B cell (primary cell): ENCODE data around the gene TASOR.

Source experiments
- CTCF ChIP-seq: fragments of 200-600 bp; IDR thresholded peaks from one replicate; pipeline ENCODE4 v1.8.0; 2022; ENCODE audit warnings: antibody characterized with exemption, mild to moderate bottlenecking
- EZH2 ChIP-seq: IDR thresholded peaks from 2 replicates; pipeline ENCODE4 v1.6.1; 2012; ENCODE audit warnings: borderline replicate concordance, low read depth, mild to moderate bottlenecking, moderate library complexity, low read length; ENCODE audit not compliant: insufficient read depth, poor library complexity, severe bottlenecking

- no peak for TF ChIP-seq EZH2
- TF ChIP-seq CTCF, result no peak
Measured at GRCh38 chr3:56711344-56711743, 28.3 kb upstream of the TASOR start.
